Measurements from ENCODE around the gene HLA-DPA1.
A peak's percentile ranks its signal among the peaks of the same experiment; 100 is the strongest.

GRCh38 chr6:33091957-33092356 lies 18.5 kb upstream of the HLA-DPA1 start:
- peak; percentile 88 for TF ChIP-seq CTCF (conservative IDR thresholded peaks at IDR 0.05; ENCODE audit: low read length)
- no peak for TF ChIP-seq EZH2phosphoT487 (IDR thresholded peaks at IDR 0.05; ENCODE audit: borderline replicate concordance)
